Forelimb muscle (tissue), 1 donor: ENCODE results near the gene RTN4R. TPM values are rescaled to one million over a fixed set of nuclear protein-coding genes. Genes with fewer than 3 reads are reported as not detected.

Experiments used
- DNase-seq: peaks from one replicate; pipeline ENCODE4 v3.0.0-alpha.2; 2013; ENCODE audit warnings: low read depth
- polyA plus RNA-seq: library from polyadenylated mRNA; unstranded; fragments of 120-200 nt; gene quantifications from one replicate; pipeline ENCODE4 v1.2.1, GENCODE V29; 2013; ENCODE audit not compliant: insufficient read length

Gene RTN4R
- polyA plus RNA-seq, 1 donor: 19.9 TPM

- DNase-seq: no peak
These were observed 66.2 kb downstream of the RTN4R start for GRCh38 chr22:20201837-20202392.

GRCh38 chr22:20199906-20200305 is 68.2 kb downstream of the RTN4R start:
- DNase-seq: no peak

GRCh38 chr22:20199413-20199842 is 68.7 kb downstream of the RTN4R start:
- no peak for DNase-seq

GRCh38 chr22:20198557-20199319 is 69.4 kb downstream of the RTN4R start:
- DNase-seq: no peak

- no peak for DNase-seq
These were observed 70.6 kb downstream of the RTN4R start for GRCh38 chr22:20197407-20198030.

- no peak for DNase-seq
These were observed 71.8 kb downstream of the RTN4R start for GRCh38 chr22:20196094-20196842.

GRCh38 chr22:20194681-20195593 is 73.2 kb downstream of the RTN4R start:
- no peak for DNase-seq

GRCh38 chr22:20193761-20194494 is 74.2 kb downstream of the RTN4R start:
- no peak for DNase-seq

GRCh38 chr22:20192972-20193760 is 75.0 kb downstream of the RTN4R start:
- DNase-seq: no peak

- DNase-seq: no peak
These were observed 75.7 kb downstream of the RTN4R start for GRCh38 chr22:20192293-20192971.

GRCh38 chr22:20191803-20192202 is 76.3 kb downstream of the RTN4R start:
- DNase-seq: no peak

Other genes with a start within 250 kb of the RTN4R start
- 9.4 TPM for gene TANGO2, start 247.2 kb downstream of the RTN4R start, polyA plus RNA-seq
- 41.7 TPM for gene DGCR8, start 188.1 kb downstream of the RTN4R start, polyA plus RNA-seq
- 91.1 TPM for gene RANBP1, start 152.2 kb downstream of the RTN4R start, polyA plus RNA-seq
- gene TRMT2A, start 151.1 kb downstream of the RTN4R start, polyA plus RNA-seq: 50.2 TPM
- 41.3 TPM for gene ZDHHC8, start 136.5 kb downstream of the RTN4R start, polyA plus RNA-seq
- gene CCDC188, start 117.3 kb downstream of the RTN4R start, polyA plus RNA-seq: 2.2 TPM
- 77.0 TPM for gene DGCR6L, start 51.7 kb upstream of the RTN4R start, polyA plus RNA-seq
- 14.9 TPM for gene ZNF74, start 125.8 kb upstream of the RTN4R start, polyA plus RNA-seq
- gene SCARF2, start 169.5 kb upstream of the RTN4R start, polyA plus RNA-seq: 13.1 TPM
- gene KLHL22, start 227.5 kb upstream of the RTN4R start, polyA plus RNA-seq: 34.3 TPM
- 43.9 TPM for gene MED15, start 239.3 kb upstream of the RTN4R start, polyA plus RNA-seq